ENCODE results near the gene PDF.

PDF gene

GRCh38 chr16:69277413-69277812 lies 53.0 kb downstream of the PDF start:
- no peak for DNase-seq (ENCODE audit: low read depth in 2 of 2)

Data from stimulated activated CD4-positive, alpha-beta T cell treated with anti-CD3 and anti-CD28 coated beads, Interleukin-4, amount 100 ng/mL, for 48 hours (primary cell).